GM12892 (cell line): Measurements from ENCODE around the gene C4orf50.

Source experiments
- DNase-seq: peaks from one replicate; pipeline ENCODE4 v3.0.0; 2011; ENCODE audit not compliant: insufficient read length
- FAIRE-seq: peaks from 2 replicates; lab custom pipeline; 2011; peaks lifted over from hg19 to GRCh38; lab: Jason Lieb, UNC
- POLR2A ChIP-seq: IDR thresholded peaks from 2 replicates; pipeline ENCODE4 v1.6.1; 2011; ENCODE audit warnings: low read depth, low read length, control low read depth
- POLR2AphosphoS5 ChIP-seq: IDR thresholded peaks from 2 replicates; pipeline ENCODE4 v1.6.1; 2011; ENCODE audit warnings: low read depth, low read length, control low read depth
- TAF1 ChIP-seq: IDR thresholded peaks from 2 replicates; pipeline ENCODE4 v1.6.1; 2011; ENCODE audit warnings: low read depth, mild to moderate bottlenecking, control low read depth, low read length, borderline replicate concordance

Gene C4orf50

GRCh38 chr4:6023731-6024130 is 5.5 kb upstream of the C4orf50 start:
- FAIRE-seq (no peak), DNase-seq (no peak)

GRCh38 chr4:6022607-6023288 is 4.5 kb upstream of the C4orf50 start:
- FAIRE-seq (no peak), DNase-seq (no peak)
- TF ChIP-seq POLR2A: no peak
- no peak for TF ChIP-seq TAF1
- no peak for TF ChIP-seq POLR2AphosphoS5

More at GRCh38 chr4:6023731-6024130, 5.5 kb upstream of the C4orf50 start:
- TF ChIP-seq TAF1 (no peak), POLR2A (no peak)

- no peak for FAIRE-seq
- TF ChIP-seq POLR2A: no peak
- DNase-seq: no peak
Measured at GRCh38 chr4:6021831-6022606, 3.8 kb upstream of the C4orf50 start.

GRCh38 chr4:6020613-6021012 is 2.4 kb upstream of the C4orf50 start:
- no peak for TF ChIP-seq POLR2A
- TF ChIP-seq POLR2AphosphoS5: no peak
- TF ChIP-seq TAF1: no peak
- no peak for DNase-seq
- no peak for FAIRE-seq

- DNase-seq (peak; percentile 46), FAIRE-seq (peak; percentile 33)
- TF ChIP-seq TAF1 (no peak), POLR2AphosphoS5 (no peak), POLR2A (no peak)
Measured at GRCh38 chr4:6019316-6020263, 1.4 kb upstream of the C4orf50 start.

- FAIRE-seq: no peak
- no peak for DNase-seq
- no peak for TF ChIP-seq POLR2AphosphoS5
- no peak for TF ChIP-seq TAF1
- TF ChIP-seq POLR2A: no peak
Measured at GRCh38 chr4:6017800-6018199, 431 bp downstream of the C4orf50 start.

GRCh38 chr4:6017030-6017429 is 1.2 kb downstream of the C4orf50 start:
- FAIRE-seq: no peak
- no peak for TF ChIP-seq TAF1
- TF ChIP-seq POLR2A: no peak
- no peak for TF ChIP-seq POLR2AphosphoS5

GRCh38 chr4:6013564-6013963 is 4.7 kb downstream of the C4orf50 start:
- DNase-seq (no peak), FAIRE-seq (no peak)
- no peak for TF ChIP-seq TAF1
- TF ChIP-seq POLR2AphosphoS5: no peak
- no peak for TF ChIP-seq POLR2A

More at GRCh38 chr4:6017030-6017429, 1.2 kb downstream of the C4orf50 start:
- no peak for DNase-seq

- no peak for TF ChIP-seq POLR2A
- no peak for TF ChIP-seq TAF1
- TF ChIP-seq POLR2AphosphoS5: no peak
- DNase-seq: no peak
- FAIRE-seq: no peak
Measured at GRCh38 chr4:6012200-6012599, 6.0 kb downstream of the C4orf50 start.

GRCh38 chr4:6011686-6012085 is 6.5 kb downstream of the C4orf50 start:
- DNase-seq (no peak), FAIRE-seq (no peak)
- no peak for TF ChIP-seq TAF1
- no peak for TF ChIP-seq POLR2A
- TF ChIP-seq POLR2AphosphoS5: no peak

- DNase-seq: no peak
- TF ChIP-seq POLR2A (no peak), POLR2AphosphoS5 (no peak), TAF1 (no peak)
- no peak for FAIRE-seq
Measured at GRCh38 chr4:6011271-6011671, 7.0 kb downstream of the C4orf50 start.
